ENCODE data around the gene MYDGF. TPM values are rescaled to one million over a fixed set of nuclear protein-coding genes. Genes with fewer than 3 reads are reported as not detected.

Gene MYDGF
- total RNA-seq, 1 donor from 2014 or later: 42.5 TPM

GRCh38 chr19:4693471-4694121 lies 23.5 kb upstream of the MYDGF start:
- no peak for TF ChIP-seq CTCF (IDR thresholded peaks at IDR 0.05; ENCODE audit: unreplicated experiment)
- Mint-ChIP-seq H3K4me1 (ENCODE audit: low read depth) (no peaks in the 10 kb centered on the region), H3K27me3 (no peaks in the 10 kb centered on the region), H3K4me3 (ENCODE audit: low read depth) (no peak overlapping the region), H3K27ac (peak overlapping the region; percentile 50), H3K36me3 (ENCODE audit: insufficient read depth) (peaks cover 22% of the 10 kb centered on the region), H3K9me3 (ENCODE audit: low read depth) (no peaks in the 10 kb centered on the region)
- DNase-seq (ENCODE audit: low spot score, unreplicated experiment): no peak

GRCh38 chr19:4693078-4693350 lies 22.9 kb upstream of the MYDGF start:
- peaks cover 22% of the 10 kb centered on the region for H3K36me3 Mint-ChIP-seq (ENCODE audit: insufficient read depth)
- H3K9me3 Mint-ChIP-seq (ENCODE audit: low read depth): no peaks in the 10 kb centered on the region
- no peak for TF ChIP-seq CTCF (IDR thresholded peaks at IDR 0.05; ENCODE audit: unreplicated experiment)
- no peak for DNase-seq (ENCODE audit: low spot score, unreplicated experiment)
- peak overlapping the region; percentile 50 for H3K27ac Mint-ChIP-seq
- no peaks in the 10 kb centered on the region for H3K4me1 Mint-ChIP-seq (ENCODE audit: low read depth)
- no peaks in the 10 kb centered on the region for H3K27me3 Mint-ChIP-seq
- H3K4me3 Mint-ChIP-seq (ENCODE audit: low read depth): no peak overlapping the region

GRCh38 chr19:4692251-4693077 lies 22.3 kb upstream of the MYDGF start:
- TF ChIP-seq CTCF (IDR thresholded peaks at IDR 0.05; ENCODE audit: unreplicated experiment): no peak
- H3K4me1 Mint-ChIP-seq (ENCODE audit: low read depth): no peaks in the 10 kb centered on the region
- H3K9me3 Mint-ChIP-seq (ENCODE audit: low read depth): no peaks in the 10 kb centered on the region
- H3K27me3 Mint-ChIP-seq: no peaks in the 10 kb centered on the region
- no peak overlapping the region for H3K4me3 Mint-ChIP-seq (ENCODE audit: low read depth)
- peak overlapping the region; percentile 37 for H3K27ac Mint-ChIP-seq
- peaks cover 21% of the 10 kb centered on the region for H3K36me3 Mint-ChIP-seq (ENCODE audit: insufficient read depth)
- DNase-seq (ENCODE audit: low spot score, unreplicated experiment): no peak

GRCh38 chr19:4691373-4691772 lies 21.2 kb upstream of the MYDGF start:
- no peak for DNase-seq (ENCODE audit: low spot score, unreplicated experiment)
- Mint-ChIP-seq H3K4me3 (ENCODE audit: low read depth) (no peak overlapping the region), H3K27ac (no peak overlapping the region), H3K36me3 (ENCODE audit: insufficient read depth) (peaks cover 21% of the 10 kb centered on the region), H3K4me1 (ENCODE audit: low read depth) (no peaks in the 10 kb centered on the region), H3K27me3 (no peaks in the 10 kb centered on the region), H3K9me3 (ENCODE audit: low read depth) (no peaks in the 10 kb centered on the region)
- TF ChIP-seq CTCF (IDR thresholded peaks at IDR 0.05; ENCODE audit: unreplicated experiment): no peak

- DNase-seq (ENCODE audit: low spot score, unreplicated experiment): no peak
- no peaks in the 10 kb centered on the region for H3K27me3 Mint-ChIP-seq
- no peaks in the 10 kb centered on the region for H3K4me1 Mint-ChIP-seq (ENCODE audit: low read depth)
- TF ChIP-seq CTCF (IDR thresholded peaks at IDR 0.05; ENCODE audit: unreplicated experiment): no peak
- H3K27ac Mint-ChIP-seq: no peak overlapping the region
- H3K9me3 Mint-ChIP-seq (ENCODE audit: low read depth): no peaks in the 10 kb centered on the region
- no peak overlapping the region for H3K4me3 Mint-ChIP-seq (ENCODE audit: low read depth)
- H3K36me3 Mint-ChIP-seq (ENCODE audit: insufficient read depth): peaks cover 20% of the 10 kb centered on the region
Observed at GRCh38 chr19:4690361-4690760, 20.2 kb upstream of the MYDGF start.

Measured in progenitor cell of endocrine pancreas (in vitro differentiated cells).